HG03442 (cell line): ENCODE measurements around the gene CHST1.

Experiments
- ATAC-seq: cut with Tn5 transposase; IDR thresholded peaks from one replicate; pipeline ENCODE4 v1.9.1; 2021; ENCODE audit warnings: mild to moderate bottlenecking, moderate library complexity; ENCODE audit not compliant: unreplicated experiment

Gene CHST1

GRCh38 chr11:45660729-45661438 is 4.5 kb downstream of the CHST1 start:
- ATAC-seq: no peak

- no peak for ATAC-seq
These were observed 5.6 kb downstream of the CHST1 start for GRCh38 chr11:45659818-45660160.

- ATAC-seq: no peak
These were observed 6.2 kb downstream of the CHST1 start for GRCh38 chr11:45659031-45659817.

GRCh38 chr11:45658292-45658991 is 7.0 kb downstream of the CHST1 start:
- peak; percentile 50 for ATAC-seq

- ATAC-seq: no peak
These were observed 7.7 kb downstream of the CHST1 start for GRCh38 chr11:45657496-45658260.

GRCh38 chr11:45655831-45656230 is 9.6 kb downstream of the CHST1 start:
- ATAC-seq: no peak

- no peak for ATAC-seq
These were observed 10.1 kb downstream of the CHST1 start for GRCh38 chr11:45655347-45655756.

GRCh38 chr11:45655012-45655283 is 10.5 kb downstream of the CHST1 start:
- ATAC-seq: no peak

- ATAC-seq: no peak
These were observed 11.0 kb downstream of the CHST1 start for GRCh38 chr11:45654231-45655011.

- ATAC-seq: no peak
These were observed 12.1 kb downstream of the CHST1 start for GRCh38 chr11:45653277-45653676.

GRCh38 chr11:45652781-45653180 is 12.6 kb downstream of the CHST1 start:
- no peak for ATAC-seq

GRCh38 chr11:45651841-45652749 is 13.3 kb downstream of the CHST1 start:
- no peak for ATAC-seq

GRCh38 chr11:45651156-45651555 is 14.3 kb downstream of the CHST1 start:
- ATAC-seq: no peak

GRCh38 chr11:45650166-45651095 is 15.0 kb downstream of the CHST1 start:
- ATAC-seq: no peak

- no peak for ATAC-seq
These were observed 15.8 kb downstream of the CHST1 start for GRCh38 chr11:45649544-45650165.

- ATAC-seq: no peak
These were observed 16.5 kb downstream of the CHST1 start for GRCh38 chr11:45648931-45649330.

GRCh38 chr11:45647786-45648185 is 17.6 kb downstream of the CHST1 start:
- no peak for ATAC-seq

- no peak for ATAC-seq
These were observed 18.1 kb downstream of the CHST1 start for GRCh38 chr11:45647329-45647728.
